IMR-90 (cell line): ENCODE measurements around the gene PHF5A. TPM values are rescaled to one million over a fixed set of nuclear protein-coding genes. Genes with fewer than 3 reads are reported as not detected.
A peak's percentile ranks its signal among the peaks of the same experiment; 100 is the strongest.

Source experiments
- ATAC-seq: fragments of 200-7000 bp; cut with Tn5 transposase; 2 replicates; pipeline ENCODE4 v1.9.1; 2020; ENCODE audit warnings: low read depth, mild to moderate bottlenecking, moderate library complexity
- BruUV-seq: library from RNA; stranded (reverse); fragments of 400-500 nt; replicated peaks from 2 replicates; lab custom pipeline; 2021; lab: Mats Ljungman, UMichigan
- CTCF ChIA-PET: fragments of 300-600 bp; formaldehyde crosslinking; extraction: SDS; loops from one replicate; lab custom pipeline; 2021; ENCODE audit warnings: antibody characterized with exemption; lab: Yijun Ruan, JAX
- POLR2A ChIA-PET: fragments of 300-600 bp; sonication (Branson Sonifier 250); formaldehyde crosslinking; loops from one replicate; lab custom pipeline; 2022; ENCODE audit warnings: antibody characterized with exemption; ENCODE audit not compliant: unreplicated experiment; lab: Charles Lee
- DNase-seq: peaks from one replicate; pipeline ENCODE4 v3.0.0; 2013
- H2AFZ ChIP-seq: replicated peaks from 2 replicates; pipeline ENCODE3; 2013; ENCODE audit warnings: low read length, mild to moderate bottlenecking; ENCODE audit not compliant: poor library complexity
- H2AK5ac ChIP-seq: 2 replicates; pipeline ENCODE4 v1.6.1; 2013; ENCODE audit warnings: low read depth, low read length, inconsistent platforms
- H2AK9ac ChIP-seq: replicated peaks from 2 replicates; pipeline ENCODE3; 2013; ENCODE audit warnings: mild to moderate bottlenecking, low read depth, low read length, moderate library complexity; ENCODE audit not compliant: poor library complexity
- H2BK120ac ChIP-seq: 2 replicates; pipeline ENCODE4 v1.6.1; 2013; ENCODE audit warnings: low read depth, low read length, inconsistent platforms
- H2BK15ac ChIP-seq: 3 replicates; pipeline ENCODE4 v1.6.1; 2013; ENCODE audit warnings: low read depth, low read length, inconsistent platforms
- H2BK20ac ChIP-seq: 2 replicates; pipeline ENCODE4 v1.6.1; 2013; ENCODE audit warnings: low read depth, mild to moderate bottlenecking, inconsistent platforms, low read length, moderate library complexity
- H2BK5ac ChIP-seq: 2 replicates; pipeline ENCODE4 v1.6.1; 2013; ENCODE audit warnings: mild to moderate bottlenecking, low read depth, low read length, inconsistent platforms; ENCODE audit not compliant: poor library complexity, severe bottlenecking
- H3K14ac ChIP-seq: replicated peaks from 2 replicates; pipeline ENCODE4 v1.6.1; 2013; ENCODE audit warnings: low read depth, low read length, inconsistent platforms
- H3K18ac ChIP-seq: 2 replicates; pipeline ENCODE4 v1.6.1; 2013; ENCODE audit warnings: low read depth, low read length, control low read depth
- H3K23ac ChIP-seq: 2 replicates; pipeline ENCODE4 v1.6.1; 2013; ENCODE audit warnings: low read depth, low read length, inconsistent platforms
- H3K27ac ChIP-seq: 2 replicates; pipeline ENCODE4 v1.5.1; 2013; ENCODE audit warnings: mild to moderate bottlenecking, control low read depth, low read length; ENCODE audit not compliant: insufficient read depth
- H3K27me3 ChIP-seq: 2 replicates; pipeline ENCODE4 v1.6.1; 2013; ENCODE audit warnings: low read length; ENCODE audit not compliant: control insufficient read depth, insufficient read depth
- H3K36me3 ChIP-seq: 2 replicates; pipeline ENCODE4 v1.6.1; 2013; ENCODE audit warnings: low read length, mixed read lengths; ENCODE audit not compliant: control insufficient read depth, insufficient read depth
- H3K4ac ChIP-seq: 2 replicates; pipeline ENCODE4 v1.6.1; 2013; ENCODE audit warnings: low read depth, low read length, inconsistent platforms
- H3K4me1 ChIP-seq: 2 replicates; pipeline ENCODE4 v1.6.1; 2013; ENCODE audit warnings: low read length, mixed read lengths; ENCODE audit not compliant: control insufficient read depth, insufficient read depth
- H3K4me2 ChIP-seq: 2 replicates; pipeline ENCODE4 v1.6.1; 2013; ENCODE audit warnings: low read depth, mild to moderate bottlenecking, control low read depth, low read length, moderate library complexity
- H3K4me3 ChIP-seq: 2 replicates; pipeline ENCODE4 v1.5.1; 2013; ENCODE audit warnings: low read depth, mild to moderate bottlenecking, control low read depth, low read length, moderate library complexity; ENCODE audit not compliant: insufficient read depth
- H3K56ac ChIP-seq: 2 replicates; pipeline ENCODE4 v1.6.1; 2013; ENCODE audit warnings: low read length, inconsistent platforms; ENCODE audit not compliant: insufficient read depth; ENCODE audit errors: extremely low read depth
- H3K79me1 ChIP-seq, 2 experiments: 2 replicates each; pipeline ENCODE4 v1.6.1; 2013; ENCODE audit warnings: low read length in 2 of 2, inconsistent platforms in 1 of 2, low read depth in 1 of 2
- H3K9ac ChIP-seq: 2 replicates; pipeline ENCODE4 v1.6.1; 2013; ENCODE audit warnings: low read depth, low read length, control low read depth
- H3K9me1 ChIP-seq: 2 replicates; pipeline ENCODE4 v1.6.1; 2013; ENCODE audit warnings: low read length, inconsistent platforms; ENCODE audit not compliant: insufficient read depth
- H3K9me3 ChIP-seq: 2 replicates; pipeline ENCODE4 v1.6.1; 2013; ENCODE audit warnings: low read length; ENCODE audit not compliant: control insufficient read depth, insufficient read depth
- H4K20me1 ChIP-seq: 2 replicates; pipeline ENCODE4 v1.6.1; 2013; ENCODE audit warnings: low read length, inconsistent platforms; ENCODE audit not compliant: insufficient read depth
- H4K5ac ChIP-seq: 2 replicates; pipeline ENCODE4 v1.6.1; 2013; ENCODE audit warnings: mild to moderate bottlenecking, low read depth, low read length, control low read depth
- H4K8ac ChIP-seq, 2 experiments: 2 replicates each; pipeline ENCODE4 v1.6.1; 2013; ENCODE audit warnings: low read depth in 2 of 2, low read length in 2 of 2, control low read depth in 1 of 2, inconsistent platforms in 1 of 2
- H4K91ac ChIP-seq: 2 replicates; pipeline ENCODE4 v1.6.1; 2013; ENCODE audit warnings: low read depth, low read length, inconsistent platforms; ENCODE audit not compliant: insufficient read depth
- BHLHE40 ChIP-seq: fragments of 150-350 bp; IDR thresholded peaks from 2 replicates; pipeline ENCODE4 v1.6.1; 2016; ENCODE audit warnings: mild to moderate bottlenecking, low read depth, low read length
- CTCF ChIP-seq: conservative IDR thresholded peaks from 2 replicates; pipeline ENCODE4 v1.5.1; 2012; ENCODE audit warnings: mild to moderate bottlenecking, low read depth, low read length, improper control_type of control experiment
- ELK1 ChIP-seq: fragments of 150-350 bp; IDR thresholded peaks from 2 replicates; pipeline ENCODE4 v1.6.1; 2016; ENCODE audit warnings: low read depth, mild to moderate bottlenecking, low read length, moderate library complexity, borderline replicate concordance
- FOS ChIP-seq: fragments of 150-350 bp; IDR thresholded peaks from 2 replicates; pipeline ENCODE4 v1.6.1; 2016; ENCODE audit warnings: low read depth, low read length
- MAFK ChIP-seq: IDR thresholded peaks from 2 replicates; pipeline ENCODE4 v1.6.1; 2012; ENCODE audit warnings: low read depth, low read length, improper control_type of control experiment
- MAZ ChIP-seq: IDR thresholded peaks from 2 replicates; pipeline ENCODE4 v1.6.1; 2012; ENCODE audit warnings: low read depth, mild to moderate bottlenecking, low read length, improper control_type of control experiment, moderate library complexity, borderline replicate concordance
- MXI1 ChIP-seq: IDR thresholded peaks from 2 replicates; pipeline ENCODE4 v1.6.1; 2012; ENCODE audit warnings: low read depth, mild to moderate bottlenecking, low read length, moderate library complexity, borderline replicate concordance
- NFE2L2 ChIP-seq: fragments of 150-350 bp; IDR thresholded peaks from 2 replicates; pipeline ENCODE4 v1.6.1; 2016; ENCODE audit warnings: low read depth, mild to moderate bottlenecking, low read length
- POLR2A ChIP-seq: IDR thresholded peaks from 2 replicates; pipeline ENCODE4 v1.6.1; 2012; ENCODE audit warnings: mild to moderate bottlenecking, low read depth, low read length
- RAD21 ChIP-seq: IDR thresholded peaks from 2 replicates; pipeline ENCODE4 v1.6.1; 2012; ENCODE audit warnings: low read length, improper control_type of control experiment
- SMC3 ChIP-seq: fragments of 150-350 bp; IDR thresholded peaks from 2 replicates; pipeline ENCODE4 v1.6.1; 2016; ENCODE audit warnings: low read depth, mild to moderate bottlenecking, antibody characterized with exemption, low read length, moderate library complexity
- USF2 ChIP-seq: fragments of 150-350 bp; IDR thresholded peaks from 2 replicates; pipeline ENCODE4 v1.6.1; 2017; ENCODE audit warnings: mild to moderate bottlenecking, antibody characterized with exemption, low read length, low read depth
- WGBS, 2 experiments: methylation state at CpG; one replicate each; pipeline versions ENCODE4 v1.1.5 to v1.1.7; 2013; ENCODE audit warnings: missing lambda C conversion rate in 2 of 2; ENCODE audit not compliant: insufficient read length in 1 of 2; ENCODE audit errors: extremely low coverage in 2 of 2; 5-methylcytosine and 5-hydroxymethylcytosine counted together
- dilution Hi-C: fragments of 300-500 bp; cut with HindIII; formaldehyde crosslinking; loops from one replicate; pipeline ENCODE4 v1.14.3; 2018; ENCODE audit warnings: low sequenced_read_pairs; ENCODE audit not compliant: unreplicated experiment
- in situ Hi-C: fragments of 300-500 bp; cut with MboI; formaldehyde crosslinking; loops from 3 replicates; pipeline ENCODE4 v1.14.3; 2019; ENCODE audit warnings: low sequenced_read_pairs, inconsistent platforms, mixed read lengths
- intact Hi-C: fragments of 100-400 bp; cut with micrococcal nuclease; formaldehyde crosslinking; loops from 2 replicates; pipeline ENCODE4 v1.10.0; 2022
- polyA plus RNA-seq, 3 experiments: library from polyadenylated mRNA; depleted of rRNA; stranded (reverse); fragments of >200 nt; gene quantifications; 2 replicates each; pipeline ENCODE4 v1.2.3, GENCODE V29; 2012; ENCODE audit warnings: low replicate concordance in 1 of 3
- total RNA-seq: library from RNA; depleted of rRNA; stranded (reverse); fragments of >200 nt; gene quantifications from 2 replicates; pipeline ENCODE4 v1.2.3, GENCODE V29; 2012

The PHF5A gene
- total and polyA plus RNA-seq, 2 of the 4 experiments (the other 2 are of a cell fraction), result 50.9 to 54.9 TPM

- Histone ChIP-seq H3K36me3 (peaks cover 5% of the 10 kb centered on the region), H3K27ac (peak overlapping the region; percentile 86), H2BK20ac (peak overlapping the region; percentile 18), H3K79me1 (peaks cover 9 to 29% of the 10 kb centered on the region in 2 experiments; a peak in 3 of 4 replicates), H3K9me1 (peaks cover 9% of the 10 kb centered on the region), H3K4me3 (peak overlapping the region; percentile 97), H4K91ac (peak overlapping the region; percentile 90), H3K9ac (peak overlapping the region; percentile 75), H3K23ac (peak overlapping the region; percentile 97), H3K14ac (peak overlapping the region; percentile 88), H3K18ac (peak overlapping the region; percentile 75), H3K4me1 (peaks cover 3% of the 10 kb centered on the region), H3K4me2 (peak overlapping the region; percentile 88), H2AK9ac (peak overlapping the region; percentile 99), H4K20me1 (peaks cover 28% of the 10 kb centered on the region), H3K9me3 (no peaks in the 10 kb centered on the region), H4K5ac (peak overlapping the region; percentile 56), H3K56ac (peak overlapping the region; percentile 93), H2AFZ (peak overlapping the region; percentile 90), H2BK5ac (peak overlapping the region; percentile 75), H4K8ac (peak overlapping the region; percentile 72 to 78), H3K4ac (peak overlapping the region; percentile 93), H2AK5ac (peak overlapping the region; percentile 96), H2BK15ac (peak overlapping the region; percentile 28; the same call in 1 of the 3 replicates), H2BK120ac (peak overlapping the region; percentile 65), H3K27me3 (no peaks in the 10 kb centered on the region)
- dilution Hi-C loops, result no loop called here
- POLR2A ChIA-PET, result interaction anchor here (0.6 to 1.4 kb wide), 2 partner anchors 21 to 69 kb away, joined by 3 read pairs; partner anchors contain the start of gene PHF5A
- no TSS peak for BruUV-seq
- TF ChIP-seq FOS (no peak), USF2 (no peak), ELK1 (no peak), MAFK (no peak), CTCF (no peak), NFE2L2 (no peak), POLR2A (0 out of 2 replicates have a peak, but pooled peaks have one; percentile 47), MAZ (peak; percentile 59; the same call in 1 of the 2 replicates), SMC3 (no peak), BHLHE40 (no peak), RAD21 (no peak), MXI1 (peak; percentile 15; the same call in 1 of the 2 replicates)
- intact Hi-C loops, result loop anchor here (2.0 kb wide), 2 partner anchors 67 to 69 kb away; partner anchors contain the start of gene TEF
- in situ Hi-C loops, result no loop called here
- DNase-seq (peak; percentile 50), ATAC-seq (peak; percentile 16)
- WGBS, 2 experiments, result 1% methylated on average over 18 of the region's 63 CpGs; no CpG with 5 or more reads in 1 of the 2 experiments
- CTCF ChIA-PET, result interaction anchor here (0.9 to 1.0 kb wide), 2 partner anchors 44 kb away, joined by 3 read pairs; no protein-coding TSS in a partner anchor
These were observed 20.9 kb downstream of the PHF5A start for GRCh38 chr22:41447435-41448188.
